GM18520 (cell line): Measurements from ENCODE around the gene GJB3.
"Not testable (repeated sequence)": the region's sequence is repeated elsewhere in the genome, so short reads cannot be mapped to it uniquely, and the experiment has no call there.

Experiments
- ATAC-seq: cut with Tn5 transposase; IDR thresholded peaks from one replicate; pipeline ENCODE4 v1.9.1; 2021; ENCODE audit not compliant: unreplicated experiment

The GJB3 gene

DNA sequence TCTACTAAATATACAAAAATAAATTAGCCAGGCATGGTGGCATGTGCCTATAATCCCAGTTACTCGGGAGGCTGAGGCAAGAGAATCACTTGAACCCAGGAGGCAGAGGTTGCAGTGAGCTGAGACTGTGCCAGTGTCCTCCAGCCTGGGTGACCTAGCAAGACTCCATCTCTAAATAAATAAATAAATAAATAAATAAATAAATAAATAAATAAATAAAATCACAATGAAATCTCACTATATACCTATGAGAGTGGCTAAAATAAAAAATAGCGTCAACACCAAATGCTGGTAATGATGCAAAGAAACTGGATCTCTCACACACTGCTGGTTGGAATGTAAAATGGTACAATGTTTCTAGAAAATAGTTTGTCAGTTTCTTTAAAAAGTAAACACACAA lies 37.8 kb downstream of the GJB3 start:
- ATAC-seq = not testable (repeated sequence)

DNA sequence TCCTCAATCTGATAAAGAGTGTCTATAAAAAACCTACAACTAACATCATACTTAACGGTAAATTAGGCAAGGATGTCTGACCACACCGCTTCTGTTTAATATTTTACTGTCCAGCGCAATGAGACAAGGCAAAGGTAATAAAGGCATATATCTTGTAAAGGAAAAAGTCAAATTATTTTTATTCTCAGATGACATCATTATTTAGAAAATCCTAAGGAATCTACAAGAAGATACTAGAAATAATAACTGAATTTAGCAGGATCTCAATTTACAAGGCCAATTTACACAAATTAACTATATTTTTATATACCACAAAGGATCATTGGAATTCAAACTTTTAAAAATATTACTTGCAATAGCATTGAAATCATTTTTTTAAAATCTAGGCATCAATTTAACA lies 41.2 kb downstream of the GJB3 start:
- ATAC-seq = no peak

- ATAC-seq = no peak
Measured at GRCh38 chr1:34824817-34825454, 43.9 kb downstream of the GJB3 start.

GRCh38 chr1:34825455-34826091 lies 44.6 kb downstream of the GJB3 start:
- no peak for ATAC-seq

DNA sequence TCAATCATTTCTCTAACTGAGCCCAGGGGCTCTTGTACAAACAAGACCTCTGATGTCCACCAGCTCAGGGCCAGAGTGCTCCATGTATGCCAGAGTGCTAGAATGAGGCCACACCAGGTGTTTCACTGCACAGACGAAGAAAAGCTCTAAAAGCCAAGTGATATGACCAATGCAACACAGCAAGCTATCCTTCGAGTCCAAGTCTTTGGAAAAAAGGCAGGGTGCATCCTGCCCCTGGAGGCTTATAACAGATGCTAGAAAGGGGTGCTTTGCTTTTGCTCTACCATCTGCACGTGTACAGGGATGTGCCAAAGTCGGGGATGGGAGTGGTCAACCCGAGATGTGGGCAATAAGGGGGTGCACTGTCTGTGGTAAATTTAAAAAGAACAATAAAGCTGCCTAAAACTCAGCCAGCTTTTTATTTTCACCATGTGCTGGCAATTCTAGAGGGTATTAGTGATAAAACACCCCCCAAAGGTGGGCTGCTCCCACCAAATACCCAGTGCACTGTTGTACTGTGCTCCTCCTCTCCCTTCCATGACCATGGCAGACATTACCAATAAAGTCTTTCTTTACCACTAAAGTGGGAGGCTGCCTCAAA lies 46.4 kb downstream of the GJB3 start:
- ATAC-seq = no peak

GRCh38 chr1:34828611-34829010 lies 47.6 kb downstream of the GJB3 start:
- ATAC-seq = no peak

- no peak for ATAC-seq
Measured at GRCh38 chr1:34829250-34829649, 48.2 kb downstream of the GJB3 start.

DNA sequence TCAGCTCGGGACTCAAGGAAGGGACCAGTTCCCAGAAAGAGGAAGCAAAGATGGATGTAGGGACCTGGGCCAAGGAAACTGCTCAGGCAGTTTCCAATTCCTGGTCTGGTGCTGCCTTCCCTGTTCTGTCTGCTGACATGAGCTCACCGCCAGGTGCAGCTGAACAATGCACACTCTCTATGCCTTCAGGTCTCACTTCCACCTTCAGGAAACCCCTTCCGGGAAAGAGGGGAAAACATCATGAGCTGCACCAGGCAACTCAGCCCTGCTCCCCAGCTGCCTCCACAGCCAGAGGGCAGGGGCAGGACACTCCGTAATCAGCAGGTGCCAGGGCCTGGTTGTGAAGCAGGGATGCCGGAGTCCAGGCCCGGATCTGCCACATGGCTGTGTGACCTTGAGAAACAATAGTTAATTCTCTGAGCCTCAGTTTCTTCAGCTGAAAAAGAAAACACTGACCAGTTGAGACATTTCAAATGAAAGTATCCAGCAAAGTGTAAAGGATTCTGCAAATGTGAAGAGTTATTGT lies 50.8 kb downstream of the GJB3 start:
- ATAC-seq = no peak

GRCh38 chr1:34833711-34834110 lies 52.7 kb downstream of the GJB3 start:
- ATAC-seq = no peak
